Right ventricle myocardium superior (tissue), 1 donor: Measurements from ENCODE around the gene CTDSPL. TPM values are rescaled to one million over a fixed set of nuclear protein-coding genes. Genes with fewer than 3 reads are reported as not detected.

Experiments
- ATAC-seq: fragments of 200-7000 bp; cut with Tn5 transposase; one replicate; pipeline ENCODE4 v1.9.1; 2020; ENCODE audit warnings: mild to moderate bottlenecking; ENCODE audit not compliant: poor library complexity
- DNase-seq: peaks from one replicate; pipeline ENCODE4 v3.0.0-alpha.2; 2020
- intact Hi-C: fragments of 100-400 bp; cut with DNase I; formaldehyde crosslinking; loops from one replicate; pipeline ENCODE4 v1.11.2; 2022
- total RNA-seq: library from RNA; stranded (reverse); fragmentation: NEBNext Ultra II Directional; extraction: Animal tissue kit (Norgen Biotek cat#: 25700); gene quantifications from one replicate; pipeline ENCODE4 v1.2.1, GENCODE V29; 2021
- donor health status: DM: no; HTN: yes; CAD: no; lungs with severe emphysema.

The CTDSPL gene
- total RNA-seq, 1 donor from 2014 or later, result 46.0 TPM

GRCh38 chr3:37882711-37883110 lies 21.0 kb downstream of the CTDSPL start:
- DNase-seq (no peak), ATAC-seq (peak; percentile 54)
- intact Hi-C loops, result no loop called here

GRCh38 chr3:37885814-37886213 lies 24.1 kb downstream of the CTDSPL start:
- intact Hi-C loops, result no loop called here
- no peak for DNase-seq

GRCh38 chr3:37886395-37886794 lies 24.7 kb downstream of the CTDSPL start:
- intact Hi-C loops, result no loop called here
- no peak for ATAC-seq
- no peak for DNase-seq

More at GRCh38 chr3:37885814-37886213, 24.1 kb downstream of the CTDSPL start:
- ATAC-seq, result no peak

- DNase-seq, result no peak
- intact Hi-C loops, result no loop called here
- ATAC-seq, result peak; percentile 39
Measured at GRCh38 chr3:37887062-37887461, 25.4 kb downstream of the CTDSPL start.

GRCh38 chr3:37887824-37888223 lies 26.1 kb downstream of the CTDSPL start:
- intact Hi-C loops, result no loop called here
- no peak for ATAC-seq
- no peak for DNase-seq

GRCh38 chr3:37888421-37888820 lies 26.7 kb downstream of the CTDSPL start:
- DNase-seq, result no peak
- intact Hi-C loops, result no loop called here
- no peak for ATAC-seq

- ATAC-seq, result no peak
- intact Hi-C loops, result no loop called here
- no peak for DNase-seq
Measured at GRCh38 chr3:37890522-37890921, 28.8 kb downstream of the CTDSPL start.

GRCh38 chr3:37891227-37891626 lies 29.5 kb downstream of the CTDSPL start:
- intact Hi-C loops, result no loop called here
- ATAC-seq (no peak), DNase-seq (no peak)

GRCh38 chr3:37892927-37893600 lies 31.4 kb downstream of the CTDSPL start:
- DNase-seq (peak; percentile 73), ATAC-seq (peak; percentile 91)
- intact Hi-C loops, result no loop called here

GRCh38 chr3:37896827-37897226 lies 35.1 kb downstream of the CTDSPL start:
- ATAC-seq, result no peak
- intact Hi-C loops, result no loop called here

GRCh38 chr3:37897763-37898162 lies 36.1 kb downstream of the CTDSPL start:
- no peak for DNase-seq
- ATAC-seq, result peak; percentile 49
- intact Hi-C loops, result no loop called here

More at GRCh38 chr3:37896827-37897226, 35.1 kb downstream of the CTDSPL start:
- DNase-seq, result no peak

GRCh38 chr3:37898424-37898823 lies 36.7 kb downstream of the CTDSPL start:
- ATAC-seq, result no peak
- intact Hi-C loops, result no loop called here
- no peak for DNase-seq

GRCh38 chr3:37899101-37899707 lies 37.5 kb downstream of the CTDSPL start:
- ATAC-seq (no peak), DNase-seq (no peak)
- intact Hi-C loops, result no loop called here

GRCh38 chr3:37899711-37900306 lies 38.1 kb downstream of the CTDSPL start:
- DNase-seq (no peak), ATAC-seq (no peak)
- intact Hi-C loops, result no loop called here

- DNase-seq, result no peak
- intact Hi-C loops, result no loop called here
- no peak for ATAC-seq
Measured at GRCh38 chr3:37901721-37902120, 40.0 kb downstream of the CTDSPL start.

- intact Hi-C loops, result no loop called here
- no peak for DNase-seq
- no peak for ATAC-seq
Measured at GRCh38 chr3:37902674-37903073, 41.0 kb downstream of the CTDSPL start.

GRCh38 chr3:37903320-37903719 lies 41.6 kb downstream of the CTDSPL start:
- intact Hi-C loops, result no loop called here
- no peak for DNase-seq
- no peak for ATAC-seq

GRCh38 chr3:37903734-37904133 lies 42.1 kb downstream of the CTDSPL start:
- DNase-seq (no peak), ATAC-seq (no peak)
- intact Hi-C loops, result no loop called here

- ATAC-seq (no peak), DNase-seq (no peak)
- intact Hi-C loops, result no loop called here
Measured at GRCh38 chr3:37904601-37905000, 42.9 kb downstream of the CTDSPL start.

GRCh38 chr3:37905346-37905745 lies 43.7 kb downstream of the CTDSPL start:
- DNase-seq, result no peak
- ATAC-seq, result peak; percentile 22
- intact Hi-C loops, result no loop called here
